HCT116 (cell line): ENCODE data around the gene FOXN3.

Experiments
- POLR2A ChIP-seq: IDR thresholded peaks from 2 replicates; pipeline ENCODE4 v1.7.0; 2011; ENCODE audit warnings: borderline replicate concordance; ENCODE audit not compliant: insufficient read depth, insufficient read length; ENCODE audit errors: extremely low read depth
- TF ChIP-seq, protein P1 (sequence below): IDR thresholded peaks from 2 replicates; pipeline ENCODE4 v1.6.1; 2012
- TF ChIP-seq, protein P2 (sequence below): IDR thresholded peaks from 2 replicates; pipeline ENCODE4 v1.6.1; 2012; ENCODE audit warnings: low read depth
- TF ChIP-seq, protein P3 (sequence below), 3 experiments: fragments of 200-600 bp in 1 of 3; sonication (generic) in 1 of 3; IDR thresholded peaks in 2 of 3; conservative IDR thresholded peaks in 1 of 3; 2 replicates each; pipeline ENCODE4 v1.5.1; 2012 to 2017; ENCODE audit warnings: low read depth in 2 of 3, low read length in 2 of 3, antibody characterized with exemption in 1 of 3, borderline replicate concordance in 1 of 3, control low read depth in 1 of 3, mild to moderate bottlenecking in 1 of 3, mixed read lengths in 1 of 3, mixed run types in 1 of 3, moderate library complexity in 1 of 3; ENCODE audit not compliant: insufficient read depth in 1 of 3

DNA sequence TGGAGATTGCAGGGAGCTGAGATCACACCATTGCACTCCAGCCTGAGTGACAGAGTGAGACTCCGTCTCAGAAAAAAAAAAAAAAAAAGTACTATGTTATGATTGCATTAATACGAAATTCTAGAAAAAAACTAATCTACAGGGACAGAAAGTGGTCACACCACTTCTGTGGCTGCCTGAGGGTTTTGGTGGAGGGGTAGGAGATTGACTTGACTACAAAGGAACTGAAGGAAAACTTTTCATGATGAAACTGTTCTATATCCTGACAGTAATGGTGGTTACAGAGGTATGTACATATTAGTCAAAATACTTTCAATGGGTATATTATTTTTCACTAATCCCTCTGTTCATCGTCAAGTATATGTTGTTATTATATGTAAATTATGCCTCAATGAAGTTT is 42.1 kb downstream of the FOXN3 start:
- TF ChIP-seq, protein P1, sequence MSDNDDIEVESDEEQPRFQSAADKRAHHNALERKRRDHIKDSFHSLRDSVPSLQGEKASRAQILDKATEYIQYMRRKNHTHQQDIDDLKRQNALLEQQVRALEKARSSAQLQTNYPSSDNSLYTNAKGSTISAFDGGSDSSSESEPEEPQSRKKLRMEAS: no peak
- TF ChIP-seq, protein P2, sequence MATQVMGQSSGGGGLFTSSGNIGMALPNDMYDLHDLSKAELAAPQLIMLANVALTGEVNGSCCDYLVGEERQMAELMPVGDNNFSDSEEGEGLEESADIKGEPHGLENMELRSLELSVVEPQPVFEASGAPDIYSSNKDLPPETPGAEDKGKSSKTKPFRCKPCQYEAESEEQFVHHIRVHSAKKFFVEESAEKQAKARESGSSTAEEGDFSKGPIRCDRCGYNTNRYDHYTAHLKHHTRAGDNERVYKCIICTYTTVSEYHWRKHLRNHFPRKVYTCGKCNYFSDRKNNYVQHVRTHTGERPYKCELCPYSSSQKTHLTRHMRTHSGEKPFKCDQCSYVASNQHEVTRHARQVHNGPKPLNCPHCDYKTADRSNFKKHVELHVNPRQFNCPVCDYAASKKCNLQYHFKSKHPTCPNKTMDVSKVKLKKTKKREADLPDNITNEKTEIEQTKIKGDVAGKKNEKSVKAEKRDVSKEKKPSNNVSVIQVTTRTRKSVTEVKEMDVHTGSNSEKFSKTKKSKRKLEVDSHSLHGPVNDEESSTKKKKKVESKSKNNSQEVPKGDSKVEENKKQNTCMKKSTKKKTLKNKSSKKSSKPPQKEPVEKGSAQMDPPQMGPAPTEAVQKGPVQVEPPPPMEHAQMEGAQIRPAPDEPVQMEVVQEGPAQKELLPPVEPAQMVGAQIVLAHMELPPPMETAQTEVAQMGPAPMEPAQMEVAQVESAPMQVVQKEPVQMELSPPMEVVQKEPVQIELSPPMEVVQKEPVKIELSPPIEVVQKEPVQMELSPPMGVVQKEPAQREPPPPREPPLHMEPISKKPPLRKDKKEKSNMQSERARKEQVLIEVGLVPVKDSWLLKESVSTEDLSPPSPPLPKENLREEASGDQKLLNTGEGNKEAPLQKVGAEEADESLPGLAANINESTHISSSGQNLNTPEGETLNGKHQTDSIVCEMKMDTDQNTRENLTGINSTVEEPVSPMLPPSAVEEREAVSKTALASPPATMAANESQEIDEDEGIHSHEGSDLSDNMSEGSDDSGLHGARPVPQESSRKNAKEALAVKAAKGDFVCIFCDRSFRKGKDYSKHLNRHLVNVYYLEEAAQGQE: no peak
- TF ChIP-seq, protein P3, sequence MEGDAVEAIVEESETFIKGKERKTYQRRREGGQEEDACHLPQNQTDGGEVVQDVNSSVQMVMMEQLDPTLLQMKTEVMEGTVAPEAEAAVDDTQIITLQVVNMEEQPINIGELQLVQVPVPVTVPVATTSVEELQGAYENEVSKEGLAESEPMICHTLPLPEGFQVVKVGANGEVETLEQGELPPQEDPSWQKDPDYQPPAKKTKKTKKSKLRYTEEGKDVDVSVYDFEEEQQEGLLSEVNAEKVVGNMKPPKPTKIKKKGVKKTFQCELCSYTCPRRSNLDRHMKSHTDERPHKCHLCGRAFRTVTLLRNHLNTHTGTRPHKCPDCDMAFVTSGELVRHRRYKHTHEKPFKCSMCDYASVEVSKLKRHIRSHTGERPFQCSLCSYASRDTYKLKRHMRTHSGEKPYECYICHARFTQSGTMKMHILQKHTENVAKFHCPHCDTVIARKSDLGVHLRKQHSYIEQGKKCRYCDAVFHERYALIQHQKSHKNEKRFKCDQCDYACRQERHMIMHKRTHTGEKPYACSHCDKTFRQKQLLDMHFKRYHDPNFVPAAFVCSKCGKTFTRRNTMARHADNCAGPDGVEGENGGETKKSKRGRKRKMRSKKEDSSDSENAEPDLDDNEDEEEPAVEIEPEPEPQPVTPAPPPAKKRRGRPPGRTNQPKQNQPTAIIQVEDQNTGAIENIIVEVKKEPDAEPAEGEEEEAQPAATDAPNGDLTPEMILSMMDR (IDR thresholded peaks at IDR 0.05 in 2 of 3, conservative IDR thresholded peaks at IDR 0.05 in 1 of 3; ENCODE audit: borderline replicate concordance in 1 of 3, insufficient read depth in 1 of 3, low read depth in 2 of 3, low read length in 2 of 3): no peak
- no peak for TF ChIP-seq POLR2A
